Mesodermal cell (in vitro differentiated cells): ENCODE measurements around the gene FAM236B. TPM values are rescaled to one million over a fixed set of nuclear protein-coding genes. Genes with fewer than 3 reads are reported as not detected.
"Not testable (repeated sequence)": the region's sequence is repeated elsewhere in the genome, so short reads cannot be mapped to it uniquely, and the experiment has no call there.

Source experiments
- H3K27ac ChIP-seq: 2 replicates; pipeline ENCODE4 v1.7.0; 2013; ENCODE audit warnings: mild to moderate bottlenecking, low read depth, low read length, moderate library complexity; ENCODE audit not compliant: severe bottlenecking
- H3K36me3 ChIP-seq: 2 replicates; pipeline ENCODE4 v1.7.1; 2013; ENCODE audit warnings: mild to moderate bottlenecking, low read length, moderate library complexity; ENCODE audit not compliant: control insufficient read depth, insufficient read depth
- H3K4me1 ChIP-seq: one replicate; pipeline ENCODE4 v1.7.1; 2013; ENCODE audit warnings: mild to moderate bottlenecking, low read length; ENCODE audit not compliant: insufficient read depth, control insufficient read depth, poor library complexity, severe bottlenecking
- H3K4me3 ChIP-seq: 2 replicates; pipeline ENCODE4 v1.7.0; 2013; ENCODE audit warnings: low read length, control low read depth, mild to moderate bottlenecking; ENCODE audit not compliant: insufficient read depth, poor library complexity, severe bottlenecking; ENCODE audit errors: extremely low read depth
- H3K9me3 ChIP-seq: 2 replicates; pipeline ENCODE4 v1.7.1; 2013; ENCODE audit warnings: mild to moderate bottlenecking, low read length, moderate library complexity; ENCODE audit not compliant: control insufficient read depth
- WGBS, 2 experiments: methylation state at CpG; one replicate each; pipeline ENCODE4 v1.1.5; 2013; ENCODE audit warnings: missing lambda C conversion rate in 2 of 2; ENCODE audit not compliant: insufficient coverage in 2 of 2; 5-methylcytosine and 5-hydroxymethylcytosine counted together
- polyA plus RNA-seq, 2 experiments: library from polyadenylated mRNA; stranded (reverse); fragments of 50-300 nt; gene quantifications; one replicate each; pipeline ENCODE4 v1.2.3, GENCODE V29; 2013

Gene FAM236B
- not detected for polyA plus RNA-seq (2013, experiment 1 of 2)
- polyA plus RNA-seq (2013, experiment 2 of 2): not detected

GRCh38 chrX:72782560-72782959, at the start of gene FAM236B:
TSS of gene FAM236B (minus strand) at chrX:72782660. CDS start at chrX:72782560, 100 bp downstream.
- H3K27ac ChIP-seq, H3K9me3 ChIP-seq, H3K4me3 ChIP-seq, H3K4me1 ChIP-seq, H3K36me3 ChIP-seq: not testable (repeated sequence)
- WGBS, 2 experiments: no CpG with 5 or more reads among the region's 15 CpGs

- whole genome bisulfite sequencing, 2 experiments: no CpG with 5 or more reads among the region's 13 CpGs
- not testable (repeated sequence) for H3K4me1 ChIP-seq, H3K36me3 ChIP-seq, H3K4me3 ChIP-seq, H3K9me3 ChIP-seq, H3K27ac ChIP-seq
Measured at GRCh38 chrX:72830701-72831100, 48.2 kb upstream of the FAM236B start.

DNA sequence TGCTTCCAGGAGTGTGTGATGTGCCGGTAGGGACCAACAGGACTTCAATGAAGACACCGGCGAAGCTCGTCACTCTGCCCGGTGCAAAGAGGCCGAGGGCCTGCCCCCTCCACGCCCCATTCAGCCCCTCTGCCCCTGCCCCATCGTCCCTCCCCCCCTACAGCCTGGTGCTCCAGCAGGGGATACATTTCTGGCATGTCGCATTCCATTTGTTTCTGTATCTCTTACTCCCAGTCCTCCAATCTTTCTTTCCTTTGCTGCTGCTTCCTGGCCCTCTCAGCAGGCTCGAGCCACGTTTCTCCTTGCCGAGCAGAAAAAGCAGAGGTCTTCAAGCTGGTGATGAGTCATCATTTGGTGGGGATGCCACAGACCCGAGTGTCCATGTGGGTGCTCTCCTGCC, 25.6 kb upstream of the FAM236B start, which contains the start of gene FAM236D:
FAM236D (minus strand) TSS at position 101 of the 400 bp plus-strand sequence; CDS start at position 1, 100 bp downstream.
- H3K9me3 ChIP-seq, H3K27ac ChIP-seq, H3K4me1 ChIP-seq, H3K4me3 ChIP-seq, H3K36me3 ChIP-seq: not testable (repeated sequence)
- no CpG with 5 or more reads among the region's 13 CpGs for WGBS, 2 experiments

DNA sequence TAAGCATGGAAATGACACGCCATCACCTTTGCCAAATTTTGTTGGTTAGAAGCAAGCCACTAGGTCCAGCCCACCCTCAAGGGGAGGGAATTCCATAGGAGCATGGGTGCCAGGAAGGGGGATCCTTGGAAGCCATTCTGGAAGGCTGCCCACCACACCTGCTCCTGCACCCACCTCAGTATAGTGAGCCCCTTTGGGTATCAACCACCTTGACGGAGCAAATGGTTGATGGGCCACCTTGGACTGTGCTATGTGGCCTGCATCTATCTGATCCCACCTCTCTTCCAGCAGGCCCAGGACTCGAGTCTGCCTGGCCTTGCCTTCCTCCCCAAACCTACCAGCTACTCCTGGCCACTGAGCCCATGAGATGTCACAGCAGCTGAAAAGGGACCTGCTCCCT, 7.9 kb upstream of the FAM236B start:
- not testable (repeated sequence) for H3K4me3 ChIP-seq, H3K27ac ChIP-seq, H3K36me3 ChIP-seq, H3K9me3 ChIP-seq, H3K4me1 ChIP-seq
- no CpG with 5 or more reads among the region's 3 CpGs for WGBS, 2 experiments

GRCh38 chrX:72788142-72788541, 5.7 kb upstream of the FAM236B start:
- not testable (repeated sequence) for H3K4me3 ChIP-seq, H3K36me3 ChIP-seq, H3K9me3 ChIP-seq, H3K27ac ChIP-seq, H3K4me1 ChIP-seq
- no CpG with 5 or more reads among the region's 1 CpG for WGBS, 2 experiments

DNA sequence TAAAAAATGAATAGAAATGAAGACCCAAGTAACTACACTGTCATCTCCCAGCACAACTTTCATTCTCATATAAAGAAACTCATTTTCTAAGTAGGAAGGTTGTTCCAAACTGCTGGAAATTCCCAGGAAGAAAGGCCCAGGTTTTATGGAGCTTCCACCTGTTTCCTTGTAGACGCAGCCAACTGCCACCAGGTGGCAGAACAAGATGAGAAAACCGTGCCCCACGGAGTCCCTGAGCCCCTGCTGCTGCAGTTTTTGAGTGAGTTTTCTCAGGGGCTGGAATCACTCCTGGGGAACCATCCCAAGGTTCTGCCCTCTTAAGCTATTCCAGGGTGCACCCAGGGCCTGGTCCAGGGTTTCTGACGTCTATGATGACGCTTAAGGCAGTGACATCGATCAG, 1.5 kb upstream of the FAM236B start:
- not testable (repeated sequence) for H3K27ac ChIP-seq, H3K4me1 ChIP-seq, H3K36me3 ChIP-seq, H3K4me3 ChIP-seq, H3K9me3 ChIP-seq
- WGBS, 2 experiments: no CpG with 5 or more reads among the region's 6 CpGs

DNA sequence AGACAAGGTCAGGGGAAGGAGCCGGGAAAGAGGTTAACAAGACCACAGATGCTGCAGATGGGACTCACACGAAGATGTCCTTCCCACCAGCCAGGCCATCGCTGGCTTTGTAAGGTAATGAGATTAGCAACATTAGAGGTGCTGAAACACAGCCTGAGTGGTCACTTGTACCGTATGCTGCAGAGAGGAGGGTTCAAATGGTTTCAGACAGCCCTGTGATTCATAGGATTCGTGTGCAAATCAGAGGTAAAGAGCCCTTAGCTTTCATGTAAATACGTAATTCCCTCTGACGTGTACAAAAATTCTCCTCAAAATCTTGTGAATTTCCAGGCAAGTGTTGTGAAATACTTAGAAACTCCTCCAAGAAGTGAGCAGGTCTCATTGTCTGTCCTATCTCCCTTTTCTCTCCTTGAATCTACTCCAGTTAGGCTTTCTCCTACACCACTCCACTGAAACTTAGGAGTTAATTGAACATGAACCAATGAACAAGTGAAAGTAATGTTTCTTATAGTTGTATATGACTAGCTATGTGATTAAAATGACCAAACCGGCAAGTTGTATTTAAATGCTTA, 991 bp upstream of the FAM236B start:
- not testable (repeated sequence) for H3K9me3 ChIP-seq, H3K4me3 ChIP-seq, H3K27ac ChIP-seq, H3K4me1 ChIP-seq, H3K36me3 ChIP-seq
- no CpG with 5 or more reads among the region's 8 CpGs for WGBS, 2 experiments

- not testable (repeated sequence) for H3K4me1 ChIP-seq, H3K9me3 ChIP-seq, H3K27ac ChIP-seq, H3K36me3 ChIP-seq, H3K4me3 ChIP-seq
- WGBS, 2 experiments: no CpG with 5 or more reads among the region's 6 CpGs
Measured at GRCh38 chrX:72778146-72778545, 4.3 kb downstream of the FAM236B start.

DNA sequence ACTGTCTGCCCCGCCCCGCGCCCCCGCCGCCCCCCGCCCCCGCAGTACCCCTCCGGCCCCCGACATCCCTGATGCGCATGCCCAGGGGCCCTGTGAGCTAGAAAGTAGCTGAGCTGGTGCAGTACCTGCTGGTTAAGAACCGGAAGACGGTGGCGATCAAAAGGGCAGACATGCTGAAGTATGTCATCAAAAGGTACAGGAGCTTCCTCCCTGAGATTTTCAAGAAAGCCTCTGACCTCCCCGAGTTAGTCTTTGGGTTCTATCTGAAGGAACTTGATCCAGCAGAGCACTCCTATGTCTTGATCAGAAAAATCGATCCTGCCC, 5.0 kb downstream of the FAM236B start:
- not testable (repeated sequence) for H3K36me3 ChIP-seq
- WGBS, 2 experiments: no CpG with 5 or more reads among the region's 15 CpGs

DNA sequence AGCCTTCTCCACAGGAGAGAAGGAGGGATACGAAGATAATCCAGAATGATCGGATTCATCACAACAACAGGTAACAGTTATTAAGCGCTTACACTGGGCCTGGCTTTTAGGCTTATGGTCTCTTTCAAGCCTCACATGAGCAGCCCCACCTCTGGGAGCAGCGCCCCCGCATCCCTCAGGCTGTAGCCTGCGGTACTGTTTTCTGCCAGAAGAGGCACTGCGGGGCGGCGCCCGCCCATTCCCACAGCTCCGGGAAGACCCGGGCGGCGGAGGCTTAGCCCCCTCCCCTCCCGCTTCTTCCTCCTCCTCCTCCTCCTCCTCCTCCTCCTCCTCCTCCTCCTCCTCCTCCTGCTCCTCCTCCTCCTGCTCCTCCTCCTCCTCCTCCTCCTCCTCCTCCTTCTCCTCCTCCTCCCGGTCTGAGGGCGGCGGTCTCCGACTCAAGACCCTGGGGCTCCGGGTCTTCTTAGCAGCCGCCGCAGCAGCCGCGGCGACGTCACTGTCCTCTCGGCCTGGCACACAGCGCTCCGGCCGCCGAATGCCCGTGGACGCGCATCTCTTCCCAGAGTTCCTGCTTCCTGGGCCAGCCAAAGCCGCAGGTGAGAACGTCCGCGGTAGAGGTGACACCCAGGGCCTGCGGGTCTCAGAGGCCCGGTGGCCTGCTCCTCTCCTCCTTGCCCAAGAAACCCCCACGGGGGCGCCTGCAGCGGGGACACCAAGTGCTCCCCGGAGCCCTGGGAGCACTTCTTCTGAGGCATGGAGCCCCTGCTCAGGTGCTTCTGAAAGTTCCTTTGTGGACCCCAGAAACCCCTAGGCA, 5.6 kb downstream of the FAM236B start, which contains the start of gene DMRTC1B:
DMRTC1B (plus strand) TSS at position 238 of the 814 bp plus-strand sequence. CDS start 68,246 bp downstream, outside the sequence.
- no CpG with 5 or more reads among the region's 44 CpGs for WGBS, 2 experiments
- H3K4me1 ChIP-seq, H3K27ac ChIP-seq, H3K4me3 ChIP-seq, H3K36me3 ChIP-seq, H3K9me3 ChIP-seq: not testable (repeated sequence)

More for the DNA sequence above, 5.0 kb downstream of the FAM236B start:
- H3K27ac ChIP-seq, H3K4me1 ChIP-seq, H3K9me3 ChIP-seq, H3K4me3 ChIP-seq: not testable (repeated sequence)

DNA sequence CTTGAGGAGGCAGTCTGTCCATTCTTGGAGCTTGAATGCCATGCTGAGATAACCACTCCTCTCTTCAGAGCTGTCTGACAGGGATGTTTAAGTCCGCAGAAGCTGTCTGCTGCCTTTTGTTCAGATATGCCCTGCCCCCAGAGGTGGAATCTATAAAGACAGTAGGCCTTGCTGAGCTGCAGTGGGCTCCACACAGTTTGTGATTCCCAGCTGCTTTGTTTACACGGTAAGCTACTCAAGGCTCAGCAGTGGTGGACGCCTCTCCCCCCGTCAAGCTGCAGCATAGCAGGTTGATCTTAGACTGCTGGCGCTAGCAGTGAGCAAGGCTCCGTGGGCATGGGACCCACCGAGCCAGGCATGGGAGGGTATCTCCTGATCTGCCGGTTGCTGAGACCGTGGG, 22.0 kb downstream of the FAM236B start:
- H3K9me3 ChIP-seq, H3K4me3 ChIP-seq, H3K36me3 ChIP-seq, H3K27ac ChIP-seq, H3K4me1 ChIP-seq: not testable (repeated sequence)
- no CpG with 5 or more reads among the region's 9 CpGs for WGBS, 2 experiments
